ENCODE results near the gene NPIPB8.
"Not testable (repeated sequence)": the region's sequence is repeated elsewhere in the genome, so short reads cannot be mapped to it uniquely, and the experiment has no call there.

DNA sequence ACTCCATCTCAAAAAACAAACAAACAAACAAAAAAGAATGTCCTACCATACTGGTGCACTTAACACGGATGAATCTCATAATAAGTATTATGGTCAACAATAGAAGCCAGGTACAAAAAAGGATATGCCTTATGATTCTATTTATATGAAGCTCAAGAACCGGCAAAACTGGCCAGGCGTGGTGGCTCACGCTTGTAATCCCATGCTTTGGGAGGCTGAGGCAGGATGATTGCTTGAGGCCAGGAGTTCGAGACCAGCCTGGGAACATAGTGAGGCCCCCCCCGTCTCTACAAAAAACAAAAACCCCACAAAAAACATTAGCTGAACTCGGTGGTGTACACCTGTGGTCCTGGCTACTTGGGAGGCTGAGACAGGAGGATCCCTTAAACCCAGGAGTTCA lies 66.4 kb downstream of the NPIPB8 start:
- TF ChIP-seq, protein P1, sequence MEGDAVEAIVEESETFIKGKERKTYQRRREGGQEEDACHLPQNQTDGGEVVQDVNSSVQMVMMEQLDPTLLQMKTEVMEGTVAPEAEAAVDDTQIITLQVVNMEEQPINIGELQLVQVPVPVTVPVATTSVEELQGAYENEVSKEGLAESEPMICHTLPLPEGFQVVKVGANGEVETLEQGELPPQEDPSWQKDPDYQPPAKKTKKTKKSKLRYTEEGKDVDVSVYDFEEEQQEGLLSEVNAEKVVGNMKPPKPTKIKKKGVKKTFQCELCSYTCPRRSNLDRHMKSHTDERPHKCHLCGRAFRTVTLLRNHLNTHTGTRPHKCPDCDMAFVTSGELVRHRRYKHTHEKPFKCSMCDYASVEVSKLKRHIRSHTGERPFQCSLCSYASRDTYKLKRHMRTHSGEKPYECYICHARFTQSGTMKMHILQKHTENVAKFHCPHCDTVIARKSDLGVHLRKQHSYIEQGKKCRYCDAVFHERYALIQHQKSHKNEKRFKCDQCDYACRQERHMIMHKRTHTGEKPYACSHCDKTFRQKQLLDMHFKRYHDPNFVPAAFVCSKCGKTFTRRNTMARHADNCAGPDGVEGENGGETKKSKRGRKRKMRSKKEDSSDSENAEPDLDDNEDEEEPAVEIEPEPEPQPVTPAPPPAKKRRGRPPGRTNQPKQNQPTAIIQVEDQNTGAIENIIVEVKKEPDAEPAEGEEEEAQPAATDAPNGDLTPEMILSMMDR (IDR thresholded peaks at IDR 0.05; ENCODE audit: low read length), result not testable (repeated sequence)
- TF ChIP-seq EZH2phosphoT487 (IDR thresholded peaks at IDR 0.05; ENCODE audit: low read length); EZH2 (optimal IDR thresholded peaks at IDR 0.05; ENCODE audit: low read depth, low read length): not testable (repeated sequence)

Data from MM.1S (cell line).